Karpas-422 (cell line): Measurements from ENCODE around the gene METTL14. TPM values are rescaled to one million over a fixed set of nuclear protein-coding genes. Genes with fewer than 3 reads are reported as not detected.

Experiments used
- DNase-seq: peaks from one replicate; pipeline ENCODE4 v3.0.0-alpha.2; 2015
- H2AFZ ChIP-seq: fragments of 200-600 bp; sonication (generic); 2 replicates; pipeline ENCODE4 v1.6.1; 2014; ENCODE audit warnings: antibody characterized with exemption, low read length, mixed read lengths
- H3K27ac ChIP-seq: fragments of 200-600 bp; sonication (generic); 2 replicates; pipeline ENCODE4 v1.5.1; 2014; ENCODE audit warnings: mild to moderate bottlenecking, low read length, moderate library complexity
- H3K27me3 ChIP-seq: fragments of 200-600 bp; sonication (generic); 2 replicates; pipeline ENCODE4 v1.6.1; 2014; ENCODE audit warnings: low read length, mixed read lengths
- H3K36me3 ChIP-seq: fragments of 200-600 bp; sonication (generic); 2 replicates; pipeline ENCODE4 v1.6.1; 2014; ENCODE audit warnings: low read length, mixed read lengths; ENCODE audit not compliant: insufficient read depth
- H3K4me1 ChIP-seq: fragments of 200-600 bp; sonication (generic); 2 replicates; pipeline ENCODE4 v1.6.1; 2014; ENCODE audit warnings: mild to moderate bottlenecking, low read length, mixed read lengths
- H3K4me2 ChIP-seq: fragments of 200-600 bp; sonication (generic); 2 replicates; pipeline ENCODE4 v1.6.1; 2014; ENCODE audit warnings: low read length, low read depth, mild to moderate bottlenecking; ENCODE audit not compliant: poor library complexity, severe bottlenecking
- H3K4me3 ChIP-seq: fragments of 200-600 bp; sonication (generic); 2 replicates; pipeline ENCODE4 v1.5.1; 2014; ENCODE audit warnings: mild to moderate bottlenecking, antibody characterized with exemption, low read length, mixed read lengths
- H3K79me2 ChIP-seq: fragments of 200-600 bp; sonication (generic); 2 replicates; pipeline ENCODE4 v1.6.1; 2014; ENCODE audit warnings: mild to moderate bottlenecking, low read length, mixed read lengths
- H3K9ac ChIP-seq: fragments of 200-600 bp; sonication (generic); 2 replicates; pipeline ENCODE4 v1.6.0; 2014; ENCODE audit warnings: low read length
- H3K9me2 ChIP-seq: fragments of 200-600 bp; sonication (generic), shearing (Covaris generic); replicated peaks from 2 replicates; pipeline ENCODE4 v1.6.0; 2014; ENCODE audit warnings: mild to moderate bottlenecking, low read length, moderate library complexity; ENCODE audit not compliant: insufficient read depth
- H3K9me3 ChIP-seq: fragments of 300-700, 200-600 bp; sonication (generic); 2 replicates; pipeline ENCODE4 v1.6.1; 2014; ENCODE audit warnings: low read length, mixed read lengths
- H4K20me1 ChIP-seq: fragments of 200-600 bp; sonication (generic); 2 replicates; pipeline ENCODE4 v1.6.1; 2014; ENCODE audit warnings: mild to moderate bottlenecking, antibody characterized with exemption, low read length, low read depth; ENCODE audit not compliant: insufficient read depth
- total RNA-seq: library from RNA; depleted of rRNA; stranded (reverse); fragments of >200 nt; shearing (Covaris generic); gene quantifications from 2 replicates; pipeline ENCODE4 v1.2.3, GENCODE V29; 2014; ENCODE audit warnings: low replicate concordance

METTL14 gene
- total RNA-seq, 1 experiment from 2014 or later = 11.6 TPM

DNA sequence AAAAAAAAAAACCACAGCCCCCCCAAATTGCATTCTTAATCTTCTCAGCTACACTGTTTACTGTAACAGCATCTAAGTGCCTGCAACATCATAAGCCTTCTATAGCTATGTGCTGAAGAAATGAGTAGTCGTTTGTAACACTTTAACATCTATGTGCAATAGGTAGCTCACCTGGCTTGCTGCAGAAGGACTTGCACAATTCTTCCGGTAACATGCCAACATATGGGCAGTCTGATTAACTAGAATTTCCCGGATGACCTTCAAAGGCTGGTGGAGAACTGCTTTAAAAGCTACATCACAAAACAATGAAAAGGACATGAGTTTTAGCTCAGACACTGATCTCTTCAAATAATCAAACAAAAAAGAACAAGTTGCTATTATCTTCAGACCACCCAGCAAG lies 52.9 kb downstream of the METTL14 start:
- Histone ChIP-seq H3K4me1 (peaks cover 31% of the 10 kb centered on the region), H3K9ac (no peak overlapping the region), H4K20me1 (no peaks in the 10 kb centered on the region), H3K4me2 (no peak overlapping the region), H3K27me3 (no peaks in the 10 kb centered on the region), H2AFZ (no peak overlapping the region), H3K36me3 (peaks cover 50% of the 10 kb centered on the region), H3K79me2 (no peaks in the 10 kb centered on the region; the same call in 1 of the 2 replicates), H3K27ac (no peak overlapping the region), H3K9me2 (no peaks in the 10 kb centered on the region), H3K9me3 (no peaks in the 10 kb centered on the region), H3K4me3 (no peak overlapping the region)
- no peak for DNase-seq

DNA sequence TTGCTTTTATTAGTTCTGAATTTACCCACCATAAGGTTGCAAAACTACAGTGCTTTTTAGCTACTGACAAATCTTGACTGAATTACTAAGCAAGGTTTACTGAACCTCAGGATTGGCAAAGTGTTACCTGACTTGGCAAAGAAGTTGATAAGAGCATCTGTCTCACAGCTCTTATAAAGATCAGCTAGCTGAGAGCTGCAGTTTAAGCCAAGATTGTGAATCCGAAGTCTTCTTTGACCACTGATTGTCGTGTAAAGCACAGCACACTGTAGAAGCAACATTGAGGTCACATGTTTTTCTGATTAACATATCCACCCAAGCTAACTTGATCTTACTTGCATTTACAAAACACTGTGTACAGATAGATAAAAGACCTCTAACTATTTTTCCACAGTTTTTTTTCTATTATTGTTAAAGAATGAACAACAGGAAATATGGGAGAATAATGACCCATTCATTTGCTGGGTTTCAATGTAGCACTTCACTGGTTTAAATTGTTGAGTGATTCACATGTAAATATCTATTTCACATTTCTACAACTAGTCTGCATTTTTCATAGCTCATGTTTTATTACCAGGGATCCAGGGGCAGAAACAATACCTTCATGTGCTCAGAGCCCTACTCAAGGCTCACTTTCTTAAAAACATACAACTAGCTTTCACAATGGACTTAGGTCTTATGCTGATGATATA lies 54.0 kb downstream of the METTL14 start:
- no peak overlapping the region for H3K4me3 ChIP-seq
- H3K36me3 ChIP-seq = peaks cover 57% of the 10 kb centered on the region
- H3K9ac ChIP-seq = no peak overlapping the region
- no peaks in the 10 kb centered on the region for H4K20me1 ChIP-seq
- H3K27me3 ChIP-seq = no peaks in the 10 kb centered on the region
- no peaks in the 10 kb centered on the region; the same call in 1 of the 2 replicates for H3K79me2 ChIP-seq
- H3K4me1 ChIP-seq = peaks cover 38% of the 10 kb centered on the region
- H3K9me3 ChIP-seq = no peaks in the 10 kb centered on the region
- no peak for DNase-seq
- H2AFZ ChIP-seq = no peak overlapping the region
- no peak overlapping the region for H3K27ac ChIP-seq
- H3K4me2 ChIP-seq = no peak overlapping the region
- no peaks in the 10 kb centered on the region for H3K9me2 ChIP-seq

DNA sequence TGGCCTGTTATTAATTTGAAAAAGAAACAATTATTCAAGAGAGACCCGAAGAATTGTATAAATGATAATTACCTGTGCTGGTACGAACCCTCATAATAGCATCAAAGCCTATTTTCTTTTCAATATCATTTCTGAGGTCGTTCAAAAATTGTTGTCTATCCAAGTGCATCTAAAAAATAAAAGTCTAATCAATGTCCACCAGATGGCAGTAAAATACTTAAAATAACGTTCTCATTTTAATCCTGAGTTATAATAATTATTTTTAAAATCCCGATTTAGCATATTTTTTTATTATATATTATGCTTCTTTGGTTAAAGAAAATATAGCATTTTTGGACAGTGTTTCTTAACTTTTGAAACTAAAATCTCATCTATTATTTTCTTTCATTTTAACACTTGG lies 55.7 kb downstream of the METTL14 start:
- H3K9me3 ChIP-seq = no peaks in the 10 kb centered on the region
- no peaks in the 10 kb centered on the region; the same call in 1 of the 2 replicates for H3K79me2 ChIP-seq
- H3K9ac ChIP-seq = no peak overlapping the region
- H4K20me1 ChIP-seq = no peaks in the 10 kb centered on the region
- H3K9me2 ChIP-seq = no peaks in the 10 kb centered on the region
- no peaks in the 10 kb centered on the region for H3K27me3 ChIP-seq
- no peak overlapping the region for H3K4me2 ChIP-seq
- peak; percentile 77 for DNase-seq
- no peak overlapping the region for H2AFZ ChIP-seq
- peaks cover 64% of the 10 kb centered on the region for H3K36me3 ChIP-seq
- peaks cover 44% of the 10 kb centered on the region for H3K4me1 ChIP-seq
- H3K4me3 ChIP-seq = no peak overlapping the region
- peak overlapping the region; percentile 61; the same call in 1 of the 2 replicates for H3K27ac ChIP-seq

DNA sequence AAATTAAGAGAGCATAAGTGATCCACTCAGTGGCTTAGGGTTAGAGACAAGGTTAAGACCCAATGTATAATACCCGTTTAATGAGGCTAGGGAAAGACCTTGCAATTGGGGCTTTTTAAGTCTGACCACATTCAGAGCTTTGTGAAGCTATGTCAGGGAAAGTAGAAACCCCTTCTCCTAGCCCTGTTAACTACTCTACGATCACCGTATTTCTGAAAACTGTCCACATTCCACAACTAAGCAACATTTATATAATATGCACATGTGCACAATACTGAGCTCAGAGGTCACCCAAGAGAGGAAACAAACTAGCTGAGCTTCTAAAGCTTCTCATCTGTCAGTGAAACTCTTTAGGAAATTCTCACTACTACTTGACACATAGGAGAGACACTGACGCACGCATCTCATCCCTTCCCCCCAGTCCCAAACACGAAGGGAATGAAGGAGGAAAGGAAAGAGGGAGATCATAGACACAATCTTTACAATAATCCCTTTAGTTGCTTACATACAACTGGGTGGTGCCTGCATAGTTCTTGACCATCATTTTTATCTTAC lies 56.2 kb downstream of the METTL14 start:
- Histone ChIP-seq H3K9me3 (no peaks in the 10 kb centered on the region), H3K9ac (no peak overlapping the region), H3K36me3 (peaks cover 61% of the 10 kb centered on the region), H4K20me1 (no peaks in the 10 kb centered on the region), H3K79me2 (no peaks in the 10 kb centered on the region; the same call in 1 of the 2 replicates), H3K27ac (peak overlapping the region; percentile 61), H3K4me2 (no peak overlapping the region), H3K27me3 (no peaks in the 10 kb centered on the region), H2AFZ (no peak overlapping the region), H3K9me2 (no peaks in the 10 kb centered on the region), H3K4me3 (no peak overlapping the region), H3K4me1 (peaks cover 48% of the 10 kb centered on the region)
- DNase-seq = no peak

DNA sequence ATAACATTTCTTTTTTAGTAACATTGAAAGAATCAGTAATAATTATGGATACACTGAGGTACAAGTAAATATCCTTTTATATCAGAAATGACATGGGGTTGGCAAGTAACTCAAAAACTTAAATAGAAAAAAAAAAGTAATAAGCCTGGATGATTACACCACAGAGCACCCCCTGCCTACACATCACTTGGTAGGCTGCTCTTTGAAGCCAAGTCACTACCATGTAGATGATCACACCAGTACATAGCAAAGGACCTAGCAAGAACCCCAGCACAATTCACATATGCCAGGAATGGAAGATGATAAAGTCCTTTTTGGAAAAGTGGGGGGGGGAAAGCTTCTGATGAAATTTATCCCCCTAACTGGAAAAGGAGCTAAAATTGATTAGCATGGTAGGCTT lies 56.9 kb downstream of the METTL14 start:
- Histone ChIP-seq H3K9me3 (no peaks in the 10 kb centered on the region), H3K27me3 (no peaks in the 10 kb centered on the region), H3K27ac (peak overlapping the region; percentile 61), H2AFZ (no peak overlapping the region), H4K20me1 (no peaks in the 10 kb centered on the region), H3K4me1 (peaks cover 55% of the 10 kb centered on the region), H3K9me2 (no peaks in the 10 kb centered on the region), H3K4me2 (no peak overlapping the region), H3K36me3 (peaks cover 54% of the 10 kb centered on the region), H3K4me3 (no peak overlapping the region), H3K79me2 (no peaks in the 10 kb centered on the region; the same call in 1 of the 2 replicates), H3K9ac (no peak overlapping the region)
- no peak for DNase-seq

DNA sequence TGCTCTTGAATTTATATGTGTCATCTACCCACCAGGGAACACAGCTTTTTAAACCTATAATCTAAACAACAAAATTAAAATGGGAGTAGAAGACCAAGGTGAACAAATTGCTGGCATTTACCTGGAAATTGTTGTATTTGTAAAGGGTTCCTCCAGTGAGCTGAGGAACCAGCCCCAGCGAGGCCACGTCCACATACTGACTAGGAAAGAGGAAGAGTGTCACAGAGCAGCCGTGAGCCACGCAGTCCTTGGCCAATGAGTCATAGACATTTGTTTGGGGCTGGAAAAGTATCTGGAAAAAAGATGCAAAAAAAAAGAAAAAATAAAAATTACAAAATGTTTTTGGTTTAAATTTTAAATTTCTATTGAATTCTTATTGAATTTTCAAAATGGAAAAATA lies 58.7 kb downstream of the METTL14 start:
- H3K36me3 ChIP-seq = peaks cover 44% of the 10 kb centered on the region
- no peaks in the 10 kb centered on the region for H3K9me2 ChIP-seq

DNA sequence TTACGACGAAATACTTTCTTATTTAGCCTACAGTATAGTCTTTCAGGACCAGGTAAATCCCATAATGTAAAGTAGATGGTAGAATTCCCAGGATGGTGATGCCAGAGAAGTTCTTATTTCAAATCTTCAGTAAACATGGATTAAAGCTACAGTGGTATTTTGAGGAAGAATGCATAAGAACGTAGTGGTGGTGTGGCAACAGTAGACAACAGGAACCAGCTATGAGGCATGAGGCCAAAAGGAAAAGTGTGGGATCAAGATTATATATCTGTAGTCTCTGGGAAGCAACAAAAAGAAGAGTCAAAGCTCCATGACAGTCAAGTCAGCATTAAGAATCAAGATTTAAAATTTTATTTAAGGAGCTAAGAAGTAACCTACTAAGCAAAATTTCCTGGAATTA lies 60.2 kb downstream of the METTL14 start:
- Histone ChIP-seq H3K9ac (no peak overlapping the region), H4K20me1 (no peaks in the 10 kb centered on the region), H3K9me2 (no peaks in the 10 kb centered on the region), H3K36me3 (peaks cover 40% of the 10 kb centered on the region), H3K4me2 (no peak overlapping the region), H3K4me1 (peaks cover 71% of the 10 kb centered on the region), H2AFZ (no peak overlapping the region), H3K79me2 (peaks cover 14% of the 10 kb centered on the region), H3K27ac (peak overlapping the region; percentile 89), H3K27me3 (no peaks in the 10 kb centered on the region), H3K9me3 (no peaks in the 10 kb centered on the region), H3K4me3 (no peak overlapping the region)
- no peak for DNase-seq

More for the DNA sequence above, 58.7 kb downstream of the METTL14 start:
- H3K4me3 ChIP-seq = no peak overlapping the region
- no peak overlapping the region for H3K9ac ChIP-seq
- H3K4me2 ChIP-seq = no peak overlapping the region
- DNase-seq = no peak
- no peaks in the 10 kb centered on the region for H3K27me3 ChIP-seq
- H3K4me1 ChIP-seq = peaks cover 61% of the 10 kb centered on the region
- H3K9me3 ChIP-seq = no peaks in the 10 kb centered on the region
- H3K27ac ChIP-seq = no peak overlapping the region
- peaks cover 6% of the 10 kb centered on the region for H3K79me2 ChIP-seq
- H4K20me1 ChIP-seq = no peaks in the 10 kb centered on the region
- no peak overlapping the region for H2AFZ ChIP-seq

DNA sequence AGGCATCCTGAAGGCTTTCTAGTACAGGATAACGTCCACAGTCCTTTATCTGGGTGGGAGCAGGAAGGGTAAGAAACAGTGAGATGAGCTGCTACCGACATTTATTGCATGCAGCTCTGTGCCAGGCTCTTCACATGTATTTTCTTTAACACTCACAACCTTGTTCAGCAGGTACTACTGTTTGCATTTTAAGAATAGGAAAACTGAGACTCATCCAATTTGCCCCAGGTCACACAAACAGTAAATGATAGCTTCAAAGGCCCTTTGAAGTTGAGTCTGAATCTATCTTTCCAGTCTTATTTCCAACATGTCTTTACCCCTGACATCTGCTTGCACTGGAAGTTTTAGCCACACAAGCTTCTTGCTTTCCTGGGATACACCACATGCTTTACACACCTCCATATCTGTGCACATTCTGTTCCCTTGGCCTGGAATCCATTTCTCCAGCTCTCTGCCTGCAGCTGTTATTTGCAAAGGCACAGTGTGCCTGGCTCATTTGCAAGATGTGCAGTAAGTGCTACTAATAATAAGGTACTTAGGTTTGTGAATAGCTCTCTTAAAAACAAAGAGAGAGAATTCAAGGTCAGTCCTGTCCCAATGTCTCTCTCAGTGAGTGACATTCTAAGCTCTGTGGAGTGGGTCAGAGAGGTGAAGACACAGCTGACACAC lies 61.2 kb downstream of the METTL14 start:
- Histone ChIP-seq H3K4me3 (peak overlapping the region; percentile 36), H3K36me3 (peaks cover 42% of the 10 kb centered on the region), H3K27me3 (no peaks in the 10 kb centered on the region)

More for the DNA sequence above, 61.2 kb downstream of the METTL14 start:
- Histone ChIP-seq H3K9ac (peak overlapping the region; percentile 55), H3K79me2 (peaks cover 16% of the 10 kb centered on the region), H3K9me3 (no peaks in the 10 kb centered on the region), H4K20me1 (no peaks in the 10 kb centered on the region), H2AFZ (no peak overlapping the region), H3K27ac (peak overlapping the region; percentile 89), H3K4me1 (peaks cover 69% of the 10 kb centered on the region), H3K4me2 (peak overlapping the region; percentile 64), H3K9me2 (no peaks in the 10 kb centered on the region)
- peak; percentile 78 for DNase-seq
